ENCODE data around the gene OR13F1.

Gene OR13F1, protein sequence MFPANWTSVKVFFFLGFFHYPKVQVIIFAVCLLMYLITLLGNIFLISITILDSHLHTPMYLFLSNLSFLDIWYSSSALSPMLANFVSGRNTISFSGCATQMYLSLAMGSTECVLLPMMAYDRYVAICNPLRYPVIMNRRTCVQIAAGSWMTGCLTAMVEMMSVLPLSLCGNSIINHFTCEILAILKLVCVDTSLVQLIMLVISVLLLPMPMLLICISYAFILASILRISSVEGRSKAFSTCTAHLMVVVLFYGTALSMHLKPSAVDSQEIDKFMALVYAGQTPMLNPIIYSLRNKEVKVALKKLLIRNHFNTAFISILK

DNA sequence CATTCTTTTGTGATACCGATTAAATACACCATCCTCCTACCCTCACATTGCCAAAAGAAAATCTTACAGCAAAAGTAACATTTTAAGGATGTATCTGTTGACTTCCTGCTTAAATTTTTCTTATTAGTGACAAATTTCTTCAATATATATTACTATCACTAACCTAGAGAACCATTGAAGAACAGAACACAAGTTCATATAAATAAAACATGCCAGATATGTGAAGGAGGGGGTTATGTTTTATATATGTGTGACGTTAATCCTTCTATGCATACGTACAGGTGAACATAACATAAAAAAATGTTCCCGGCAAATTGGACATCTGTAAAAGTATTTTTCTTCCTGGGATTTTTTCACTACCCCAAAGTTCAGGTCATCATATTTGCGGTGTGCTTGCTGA lies at the start of gene OR13F1:
TSS of gene OR13F1 (plus strand) at position 301 of the 400 bp plus-strand sequence. CDS start at position 301, 0 bp downstream.
- TF ChIP-seq, protein P1, sequence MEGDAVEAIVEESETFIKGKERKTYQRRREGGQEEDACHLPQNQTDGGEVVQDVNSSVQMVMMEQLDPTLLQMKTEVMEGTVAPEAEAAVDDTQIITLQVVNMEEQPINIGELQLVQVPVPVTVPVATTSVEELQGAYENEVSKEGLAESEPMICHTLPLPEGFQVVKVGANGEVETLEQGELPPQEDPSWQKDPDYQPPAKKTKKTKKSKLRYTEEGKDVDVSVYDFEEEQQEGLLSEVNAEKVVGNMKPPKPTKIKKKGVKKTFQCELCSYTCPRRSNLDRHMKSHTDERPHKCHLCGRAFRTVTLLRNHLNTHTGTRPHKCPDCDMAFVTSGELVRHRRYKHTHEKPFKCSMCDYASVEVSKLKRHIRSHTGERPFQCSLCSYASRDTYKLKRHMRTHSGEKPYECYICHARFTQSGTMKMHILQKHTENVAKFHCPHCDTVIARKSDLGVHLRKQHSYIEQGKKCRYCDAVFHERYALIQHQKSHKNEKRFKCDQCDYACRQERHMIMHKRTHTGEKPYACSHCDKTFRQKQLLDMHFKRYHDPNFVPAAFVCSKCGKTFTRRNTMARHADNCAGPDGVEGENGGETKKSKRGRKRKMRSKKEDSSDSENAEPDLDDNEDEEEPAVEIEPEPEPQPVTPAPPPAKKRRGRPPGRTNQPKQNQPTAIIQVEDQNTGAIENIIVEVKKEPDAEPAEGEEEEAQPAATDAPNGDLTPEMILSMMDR (IDR thresholded peaks at IDR 0.05; ENCODE audit: low read depth, low read length): no peak
- DNase-seq (ENCODE audit: low read depth in 2 of 2): no peak
- H3K4me3 ChIP-seq (replicated peaks in 1 of 2; ENCODE audit: low read depth in 2 of 2, low read length in 2 of 2): no peak within 1 kb of the TSS

DNA sequence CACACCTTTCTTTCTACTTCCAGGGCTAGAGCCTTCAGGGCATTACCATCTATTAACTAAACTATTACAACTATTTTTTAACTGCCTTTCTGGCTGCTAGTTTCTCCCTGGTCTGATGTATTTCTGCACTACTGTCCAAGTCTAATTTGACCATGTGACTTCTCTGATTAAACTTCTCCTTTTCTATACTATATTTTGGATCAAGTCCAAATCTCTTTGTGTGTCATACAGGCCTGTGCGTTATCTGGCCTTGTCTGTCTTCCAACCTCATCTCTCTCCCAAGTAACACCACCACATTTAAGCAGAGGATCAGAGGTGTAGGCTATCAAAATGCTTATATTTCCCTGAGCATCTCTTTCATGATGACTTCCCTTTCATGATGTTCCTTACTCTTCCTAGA lies 47.2 kb upstream of the OR13F1 start:
- TF ChIP-seq, protein P1 (IDR thresholded peaks at IDR 0.05; ENCODE audit: low read depth, low read length): no peak
- no peak overlapping the region for H3K4me3 ChIP-seq (replicated peaks in 1 of 2; ENCODE audit: low read depth in 2 of 2, low read length in 2 of 2)
- DNase-seq (ENCODE audit: low read depth in 2 of 2): no peak

GRCh38 chr9:104463864-104464263 lies 40.2 kb upstream of the OR13F1 start:
- DNase-seq (ENCODE audit: low read depth in 2 of 2): no peak
- TF ChIP-seq, protein P1 (IDR thresholded peaks at IDR 0.05; ENCODE audit: low read depth, low read length): no peak
- no peak overlapping the region for H3K4me3 ChIP-seq (replicated peaks in 1 of 2; ENCODE audit: low read depth in 2 of 2, low read length in 2 of 2)

DNA sequence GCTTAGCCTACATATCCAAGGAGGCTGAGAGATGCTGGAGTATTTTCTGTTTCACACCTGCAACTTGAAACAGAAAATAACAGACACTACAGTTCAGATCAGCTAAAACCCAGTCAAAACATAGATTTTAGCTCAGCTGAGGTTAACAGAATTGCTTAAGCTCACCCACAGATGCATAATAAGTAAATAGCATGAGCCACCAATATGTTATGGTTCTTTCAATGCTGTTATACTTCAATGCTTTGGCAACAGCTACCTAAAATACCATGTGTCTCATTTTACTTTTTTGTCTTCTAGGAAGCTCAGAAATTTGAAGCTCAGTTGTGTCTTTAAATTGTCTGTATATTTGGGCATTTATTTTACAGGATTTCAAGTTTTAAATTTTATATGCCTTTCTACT lies 35.8 kb upstream of the OR13F1 start:
- TF ChIP-seq, protein P1 (IDR thresholded peaks at IDR 0.05; ENCODE audit: low read depth, low read length): no peak
- no peak overlapping the region for H3K4me3 ChIP-seq (replicated peaks in 1 of 2; ENCODE audit: low read depth in 2 of 2, low read length in 2 of 2)
- DNase-seq (ENCODE audit: low read depth in 2 of 2): no peak

- DNase-seq (ENCODE audit: low read depth in 2 of 2): no peak
- H3K4me3 ChIP-seq (replicated peaks in 1 of 2; ENCODE audit: low read depth in 2 of 2, low read length in 2 of 2): no peak overlapping the region
- TF ChIP-seq, protein P1 (IDR thresholded peaks at IDR 0.05; ENCODE audit: low read depth, low read length): no peak
Measured at GRCh38 chr9:104482921-104483570, 21.0 kb upstream of the OR13F1 start.

DNA sequence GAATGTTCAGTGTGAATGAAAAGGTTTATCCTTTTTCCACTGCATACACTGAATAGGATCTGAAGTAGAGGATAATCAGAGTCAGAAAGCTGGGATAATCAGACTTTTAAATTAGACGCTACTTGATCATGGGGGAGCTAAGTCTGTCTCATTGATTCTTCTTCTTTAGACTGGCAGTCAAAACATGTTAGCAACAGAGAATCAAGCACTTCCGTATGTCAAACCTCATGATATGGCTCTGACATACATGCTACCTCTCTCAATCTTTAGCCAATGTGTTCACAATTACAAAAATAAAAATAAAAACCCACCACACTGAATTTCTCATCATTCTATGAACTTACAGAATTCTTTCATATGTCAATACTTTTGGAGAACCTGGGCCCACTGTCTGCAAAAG lies 19.0 kb upstream of the OR13F1 start:
- TF ChIP-seq, protein P1 (IDR thresholded peaks at IDR 0.05; ENCODE audit: low read depth, low read length): no peak
- DNase-seq (ENCODE audit: low read depth in 2 of 2): no peak
- no peak overlapping the region for H3K4me3 ChIP-seq (replicated peaks in 1 of 2; ENCODE audit: low read depth in 2 of 2, low read length in 2 of 2)

All from cardiac fibroblast (primary cell).